K562 treated with DMSO at 1 percent for 4 hours (cell line): ENCODE measurements around the gene PJA1. TPM values are rescaled to one million over a fixed set of nuclear protein-coding genes. Genes with fewer than 3 reads are reported as not detected.

Experiments
- total RNA-seq: library from RNA; unstranded; fragments of 300-600 nt; gene quantifications from 2 replicates; pipeline ENCODE4 v1.2.3, GENCODE V29; 2022; ENCODE audit not compliant: insufficient read depth

The PJA1 gene, protein sequence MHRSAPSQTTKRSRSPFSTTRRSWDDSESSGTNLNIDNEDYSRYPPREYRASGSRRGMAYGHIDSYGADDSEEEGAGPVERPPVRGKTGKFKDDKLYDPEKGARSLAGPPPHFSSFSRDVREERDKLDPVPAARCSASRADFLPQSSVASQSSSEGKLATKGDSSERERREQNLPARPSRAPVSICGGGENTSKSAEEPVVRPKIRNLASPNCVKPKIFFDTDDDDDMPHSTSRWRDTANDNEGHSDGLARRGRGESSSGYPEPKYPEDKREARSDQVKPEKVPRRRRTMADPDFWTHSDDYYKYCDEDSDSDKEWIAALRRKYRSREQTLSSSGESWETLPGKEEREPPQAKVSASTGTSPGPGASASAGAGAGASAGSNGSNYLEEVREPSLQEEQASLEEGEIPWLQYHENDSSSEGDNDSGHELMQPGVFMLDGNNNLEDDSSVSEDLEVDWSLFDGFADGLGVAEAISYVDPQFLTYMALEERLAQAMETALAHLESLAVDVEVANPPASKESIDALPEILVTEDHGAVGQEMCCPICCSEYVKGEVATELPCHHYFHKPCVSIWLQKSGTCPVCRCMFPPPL
- total RNA-seq: 3.8 and 4.3 TPM in 2 replicates

DNA sequence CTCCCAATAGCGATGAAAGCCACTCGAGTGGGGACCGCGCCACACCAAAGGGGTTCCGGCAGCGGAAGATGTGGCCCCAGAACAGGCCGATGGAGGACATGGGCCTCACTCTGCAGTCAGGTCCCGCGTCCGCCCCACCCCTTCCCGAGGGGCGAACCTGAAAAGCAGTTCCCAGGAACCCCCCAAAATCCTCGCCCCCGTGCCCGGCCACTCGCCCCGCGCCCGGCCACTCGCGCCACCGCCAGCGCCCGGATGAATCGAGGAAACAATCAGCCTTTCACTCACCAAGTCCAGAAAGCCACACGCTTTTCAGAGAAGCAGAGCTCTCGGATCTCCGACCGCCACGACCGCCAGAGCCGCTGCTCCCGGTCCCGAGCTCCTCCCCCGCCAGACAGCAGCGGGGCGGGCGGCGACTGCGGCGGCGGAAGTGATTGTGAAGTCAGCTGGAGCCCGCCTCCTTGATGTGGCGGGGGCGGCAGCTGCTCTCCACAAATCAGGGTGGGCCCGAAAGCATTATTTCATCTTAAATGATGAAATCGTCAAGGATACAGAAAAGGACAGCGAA lies at the start of gene PJA1:
PJA1 (minus strand) TSS at position 367 of the 565 bp plus-strand sequence. CDS start 2,380 bp downstream, outside the sequence.

